RPMI8226 (cell line): ENCODE results near the gene TCF25.
"Not testable (repeated sequence)": the region's sequence is repeated elsewhere in the genome, so short reads cannot be mapped to it uniquely, and the experiment has no call there.

ENCODE experiments used
- DNase-seq: peaks from one replicate; pipeline ENCODE4 v3.0.0-alpha.2; 2015

The TCF25 gene

GRCh38 chr16:89921702-89922476, 48.5 kb downstream of the TCF25 start:
- no peak for DNase-seq

- no peak for DNase-seq
Measured at GRCh38 chr16:89922477-89922883, 49.1 kb downstream of the TCF25 start.

- DNase-seq = peak; percentile 80
Measured at GRCh38 chr16:89922884-89923639, 49.7 kb downstream of the TCF25 start, which contains the start of gene TUBB3. TSS of gene TUBB3 (plus strand) at chr16:89923342. CDS start at chr16:89923402, 60 bp downstream.

GRCh38 chr16:89923640-89924296, 50.4 kb downstream of the TCF25 start:
- DNase-seq = peak; percentile 16

- DNase-seq = peak; percentile 74
Measured at GRCh38 chr16:89924297-89924924, 51.0 kb downstream of the TCF25 start.

GRCh38 chr16:89924925-89925307, 51.5 kb downstream of the TCF25 start:
- DNase-seq = no peak

GRCh38 chr16:89925596-89926079, 52.2 kb downstream of the TCF25 start:
- DNase-seq = no peak

GRCh38 chr16:89931305-89931896, 58.0 kb downstream of the TCF25 start:
- DNase-seq = no peak

GRCh38 chr16:89931964-89932363, 58.6 kb downstream of the TCF25 start:
- DNase-seq = no peak

GRCh38 chr16:89934019-89934418, 60.6 kb downstream of the TCF25 start:
- not testable (repeated sequence) for DNase-seq

- DNase-seq = no peak
Measured at GRCh38 chr16:89934611-89935553, 61.5 kb downstream of the TCF25 start.

- DNase-seq = not testable (repeated sequence)
Measured at GRCh38 chr16:89935620-89936019, 62.2 kb downstream of the TCF25 start.

GRCh38 chr16:89936034-89936433, 62.6 kb downstream of the TCF25 start:
- no peak for DNase-seq

GRCh38 chr16:89936508-89936907, 63.1 kb downstream of the TCF25 start:
- no peak for DNase-seq

- DNase-seq = no peak
Measured at GRCh38 chr16:89936981-89937380, 63.6 kb downstream of the TCF25 start.

GRCh38 chr16:89938175-89938885, 64.9 kb downstream of the TCF25 start:
- DNase-seq = peak; percentile 51

GRCh38 chr16:89944773-89945172, 71.4 kb downstream of the TCF25 start:
- peak; percentile 85 for DNase-seq

- no peak for DNase-seq
Measured at GRCh38 chr16:89945654-89946053, 72.3 kb downstream of the TCF25 start.

- no peak for DNase-seq
Measured at GRCh38 chr16:89946515-89946914, 73.1 kb downstream of the TCF25 start.

GRCh38 chr16:89949121-89949742, 75.8 kb downstream of the TCF25 start:
- peak; percentile 9 for DNase-seq
